CD4-positive, alpha-beta T cell treated with Interferon gamma for 1 hour (primary cell): ENCODE data around the gene SGSH.
"Not testable (repeated sequence)": the region's sequence is repeated elsewhere in the genome, so short reads cannot be mapped to it uniquely, and the experiment has no call there.

Experiments used
- DNase-seq: peaks from one replicate; pipeline ENCODE4 v3.0.0-alpha.2; 2020

The SGSH gene

GRCh38 chr17:80220054-80220735, at the start of gene SGSH, which contains the start of gene SLC26A11:
SGSH (minus strand) TSS chr17:80220333; CDS start chr17:80220313, 20 bp downstream.
SLC26A11 (plus strand) TSS chr17:80220427; CDS start chr17:80221561, 1,134 bp downstream.
- DNase-seq, result peak; percentile 54

GRCh38 chr17:80269405-80269807, 49.3 kb upstream of the SGSH start:
- DNase-seq, result no peak

DNA sequence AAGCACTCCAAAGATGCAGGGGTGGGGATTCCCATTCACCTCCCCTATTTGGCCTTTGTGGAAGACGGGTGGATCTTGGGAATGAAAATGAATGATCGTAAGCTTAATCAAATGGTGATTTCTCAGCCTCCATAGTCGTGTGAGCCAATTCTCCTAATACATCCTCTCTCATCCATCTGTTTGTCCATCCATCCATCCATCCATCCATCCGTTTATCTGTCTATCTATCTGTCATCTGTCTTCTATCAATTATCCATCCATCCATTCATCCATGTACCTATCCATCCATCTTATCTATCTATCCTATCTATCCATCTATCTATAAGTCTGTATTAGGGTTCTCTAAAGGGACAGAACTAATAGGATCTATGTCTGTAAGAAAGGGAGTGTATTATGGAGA, 48.3 kb upstream of the SGSH start:
- DNase-seq, result no peak

DNA sequence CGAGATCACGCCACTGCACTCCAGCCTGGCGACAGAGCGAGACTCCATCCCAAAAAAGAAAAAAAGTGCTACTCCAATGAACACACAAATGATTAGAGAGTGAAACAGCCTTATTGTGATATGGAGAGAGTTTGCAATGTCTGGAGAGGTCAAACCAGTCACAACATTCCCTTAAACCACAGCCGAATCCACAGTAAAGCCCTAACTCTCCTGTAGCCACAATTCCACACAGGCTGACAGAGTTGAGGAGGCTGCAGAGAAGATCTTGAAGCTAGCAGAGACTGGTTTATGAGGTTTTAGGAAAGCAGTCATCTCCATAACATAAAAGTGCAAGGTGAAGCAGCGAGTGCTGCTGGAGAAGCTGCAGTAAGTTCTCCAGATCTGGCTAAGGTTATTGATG, 47.3 kb upstream of the SGSH start:
- DNase-seq, result no peak

DNA sequence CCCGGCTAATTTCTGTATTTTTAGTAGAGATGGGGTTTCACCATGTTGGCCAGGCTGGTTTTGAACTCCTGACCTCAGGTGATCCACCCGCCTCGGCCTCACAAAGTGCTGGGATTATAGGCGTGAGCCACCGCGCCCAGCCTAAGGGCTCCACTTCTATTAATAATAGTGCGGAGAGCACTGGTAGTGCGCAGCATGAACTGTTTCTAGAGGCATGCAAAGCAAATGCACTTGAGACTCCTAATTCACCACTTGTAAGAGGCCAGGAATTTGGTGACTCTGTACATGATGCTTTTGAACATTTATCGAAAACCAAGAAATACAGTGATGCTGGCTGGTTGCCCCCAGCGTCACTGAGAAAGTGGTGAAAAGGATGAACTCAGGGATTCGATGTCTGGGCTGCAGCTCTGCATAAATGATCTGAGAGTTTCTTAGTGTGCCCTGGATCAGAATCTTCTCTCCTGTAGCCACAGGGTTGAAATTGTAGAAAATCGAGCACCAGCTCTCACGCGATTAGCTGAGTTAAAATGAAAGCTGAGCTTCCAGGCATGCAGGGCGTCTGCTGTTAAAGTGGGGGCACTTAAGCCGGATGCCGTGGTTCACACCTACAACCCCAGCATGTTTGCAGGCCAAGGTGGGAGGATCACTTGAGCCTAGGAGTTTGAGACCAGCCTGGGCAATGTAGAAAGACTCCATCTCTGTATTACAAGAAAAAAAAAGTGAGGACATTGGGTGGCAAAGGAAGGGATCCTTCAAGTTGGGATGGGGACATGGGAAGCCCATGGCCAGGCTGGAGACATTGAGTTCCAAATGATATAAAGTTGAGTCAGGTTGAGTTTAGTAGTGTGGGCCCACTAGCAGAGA, 45.3 kb upstream of the SGSH start:
- peak; percentile 59 for DNase-seq

- DNase-seq, result peak; percentile 43
Observed at GRCh38 chr17:80264205-80265075, 44.3 kb upstream of the SGSH start.

- peak; percentile 86 for DNase-seq
Observed at GRCh38 chr17:80263253-80264204, 43.4 kb upstream of the SGSH start.

GRCh38 chr17:80262775-80263244, 42.7 kb upstream of the SGSH start:
- no peak for DNase-seq

GRCh38 chr17:80262291-80262690, 42.2 kb upstream of the SGSH start:
- no peak for DNase-seq

DNA sequence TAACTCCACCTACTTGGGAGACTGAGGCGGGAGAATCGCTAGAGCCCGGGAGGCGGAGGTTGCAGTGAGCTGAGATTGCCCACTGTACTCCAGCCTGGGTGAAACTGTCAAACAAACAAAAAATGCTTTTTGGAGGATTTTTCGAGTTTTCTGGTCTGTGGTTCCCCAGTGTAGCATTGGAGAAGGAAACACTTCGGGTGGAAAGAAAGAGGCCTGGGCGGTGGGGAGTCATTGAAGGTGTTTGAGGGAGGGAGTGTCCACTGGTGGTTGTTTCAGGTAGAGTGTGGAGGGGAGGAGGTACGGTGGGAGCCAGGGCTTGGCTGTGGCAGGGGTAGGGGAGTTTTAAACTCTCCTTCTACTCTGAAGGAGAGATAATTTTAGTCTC, 41.8 kb upstream of the SGSH start:
- DNase-seq, result no peak

DNA sequence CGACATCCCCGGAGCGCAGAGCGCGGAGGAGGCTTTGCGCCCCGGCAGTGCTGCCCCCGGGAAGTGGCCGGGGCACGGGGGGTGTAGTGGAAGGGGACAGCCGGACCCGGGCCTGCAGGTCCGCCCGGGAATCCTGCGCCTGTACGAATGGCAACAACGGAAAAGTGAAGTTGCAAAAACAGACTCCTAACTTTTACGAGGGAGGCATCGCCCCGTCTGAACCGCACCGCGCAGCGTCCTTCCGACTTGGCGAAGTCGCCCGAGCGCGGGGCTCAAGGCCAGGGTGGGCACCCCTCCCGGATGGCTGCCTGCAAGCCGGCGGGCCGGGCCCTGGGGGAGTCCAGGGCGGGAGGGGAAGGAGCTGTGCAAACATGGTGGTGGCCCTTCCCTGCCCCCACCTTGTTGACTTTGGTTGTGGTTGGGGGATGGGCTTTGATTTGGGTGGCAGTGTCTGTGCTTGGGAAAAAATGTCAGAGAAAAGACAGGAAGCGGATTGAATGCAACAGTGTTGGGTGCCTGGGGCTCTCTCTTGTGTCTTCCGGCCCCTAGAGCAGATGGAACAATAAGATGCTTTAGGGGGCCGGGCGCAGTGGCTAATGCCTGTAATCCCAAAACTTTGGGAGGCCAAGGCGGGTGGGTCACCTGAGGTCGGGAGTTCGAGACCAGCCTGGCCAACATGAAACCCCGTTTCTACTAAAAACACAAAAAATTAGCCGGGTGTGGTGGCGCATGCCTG, 41.2 kb upstream of the SGSH start:
- peak; percentile 70 for DNase-seq

DNA sequence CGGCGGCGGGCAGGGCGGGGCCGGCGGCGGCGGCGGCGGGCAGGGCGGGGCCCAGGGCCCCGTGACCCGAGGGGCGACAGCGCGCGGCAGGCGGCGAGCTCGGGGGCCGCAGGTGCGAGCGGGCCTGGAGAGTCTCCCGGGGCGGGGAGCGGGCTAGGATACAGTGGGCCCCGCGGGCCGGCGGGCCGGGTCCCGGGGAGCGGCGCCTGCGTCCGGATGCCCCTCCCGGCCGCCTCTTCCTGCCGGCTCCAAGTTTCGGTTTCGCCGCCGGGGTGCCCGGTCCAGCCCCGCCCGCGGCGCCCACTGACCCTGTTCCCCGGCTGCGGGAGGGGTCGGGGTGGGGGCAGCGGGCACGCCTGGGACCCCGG, 40.6 kb upstream of the SGSH start, which contains the start of gene RNF213:
Gene RNF213 (plus strand): TSS at position 62 of the 368 bp plus-strand sequence. CDS start 2,830 bp downstream, outside the sequence.
- peak; percentile 57 for DNase-seq

- DNase-seq, result peak; percentile 82
Observed at GRCh38 chr17:80260069-80260535, 40.0 kb upstream of the SGSH start.

DNA sequence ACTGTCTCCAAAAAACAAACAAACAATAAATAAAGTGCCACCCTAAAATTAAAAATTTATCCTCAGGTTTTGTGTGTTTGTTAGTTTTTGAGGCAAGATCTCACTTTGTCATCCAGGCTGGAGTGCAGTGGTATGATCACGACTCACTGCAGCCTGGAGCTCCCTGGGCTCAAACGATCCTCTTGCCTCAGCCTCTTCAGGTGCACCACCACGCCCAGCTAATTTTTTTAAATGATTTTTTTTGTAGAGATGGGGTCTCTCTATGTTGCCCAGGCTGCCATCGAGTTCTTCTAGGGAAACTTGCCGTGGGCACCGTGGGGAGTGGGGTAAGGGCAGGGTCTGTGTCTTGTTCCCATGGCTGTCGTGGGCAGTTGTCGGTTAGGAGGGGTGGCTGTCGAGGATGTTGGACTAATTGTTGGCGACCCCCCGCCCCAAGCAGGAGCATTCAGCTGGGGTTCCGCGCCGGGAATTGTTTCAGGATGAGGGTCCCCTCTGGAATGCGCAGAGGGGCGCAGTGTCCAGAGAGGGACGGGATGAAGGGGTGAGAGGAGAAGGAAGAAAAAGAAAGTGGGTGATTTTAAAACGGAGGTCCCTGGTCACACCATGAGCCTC, 39.4 kb upstream of the SGSH start:
- no peak for DNase-seq

GRCh38 chr17:80258296-80258695, 38.2 kb upstream of the SGSH start:
- not testable (repeated sequence) for DNase-seq

GRCh38 chr17:80257716-80258213, 37.6 kb upstream of the SGSH start:
- no peak for DNase-seq

- no peak for DNase-seq
Observed at GRCh38 chr17:80256034-80256350, 35.9 kb upstream of the SGSH start.

- peak; percentile 67 for DNase-seq
Observed at GRCh38 chr17:80254396-80255251, 34.5 kb upstream of the SGSH start.
